Right ventricle myocardium inferior (tissue), 1 donor: ENCODE measurements around the gene FGD5. TPM values are rescaled to one million over a fixed set of nuclear protein-coding genes. Genes with fewer than 3 reads are reported as not detected.
"Not testable (repeated sequence)": the region's sequence is repeated elsewhere in the genome, so short reads cannot be mapped to it uniquely, and the experiment has no call there.

Source experiments
- ATAC-seq: fragments of 200-7000 bp; cut with Tn5 transposase; one replicate; pipeline ENCODE4 v1.9.1; 2020; ENCODE audit warnings: mild to moderate bottlenecking, moderate library complexity
- DNase-seq: peaks from one replicate; pipeline ENCODE4 v3.0.0; 2021; ENCODE audit errors: missing footprints
- intact Hi-C: fragments of 100-400 bp; cut with DNase I; formaldehyde crosslinking; loops from one replicate; pipeline ENCODE4 v1.11.0; 2022
- total RNA-seq: library from RNA; stranded (reverse); fragmentation: NEBNext Ultra II Directional; extraction: Animal tissue kit (Norgen Biotek cat#: 25700); gene quantifications from one replicate; pipeline ENCODE4 v1.2.1, GENCODE V29; 2021
- donor health status: DM: no; HTN: yes; CAD: no; lungs with severe emphysema.

The FGD5 gene
- total RNA-seq, 1 donor from 2014 or later = 16.5 TPM

DNA sequence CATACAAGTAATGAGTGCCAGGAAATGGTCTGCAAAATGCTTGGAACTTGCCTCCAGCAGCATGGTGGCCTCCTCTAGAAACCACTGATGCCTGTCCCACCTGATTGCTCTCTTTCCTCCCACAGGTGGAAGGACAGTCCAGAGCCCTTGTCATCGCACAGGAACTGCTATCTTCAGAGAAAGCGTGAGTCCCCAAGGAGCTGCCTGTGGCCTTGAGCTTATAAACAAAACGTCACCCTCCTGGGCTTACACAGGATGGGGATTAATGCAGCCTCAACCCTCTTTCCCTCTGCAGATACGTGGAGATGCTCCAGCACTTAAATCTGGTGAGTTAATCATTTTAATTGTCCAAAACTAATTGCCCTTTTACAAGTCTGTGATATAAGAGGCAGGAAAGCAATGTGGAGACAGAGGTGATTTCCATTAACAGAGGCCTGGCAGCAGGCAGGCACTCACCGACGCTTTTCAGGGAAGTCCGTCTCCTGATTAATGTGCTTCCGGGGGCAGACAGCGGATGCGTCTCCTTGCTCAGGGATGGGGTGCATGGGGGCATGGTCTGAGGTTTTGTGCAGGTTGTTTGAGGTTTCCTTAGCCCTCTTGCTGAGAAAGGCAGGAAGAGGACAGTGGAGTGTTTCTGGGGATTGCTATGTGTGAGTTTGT, 61.8 kb downstream of the FGD5 start:
- intact Hi-C loops = no loop called here
- DNase-seq = no peak
- no peak for ATAC-seq

DNA sequence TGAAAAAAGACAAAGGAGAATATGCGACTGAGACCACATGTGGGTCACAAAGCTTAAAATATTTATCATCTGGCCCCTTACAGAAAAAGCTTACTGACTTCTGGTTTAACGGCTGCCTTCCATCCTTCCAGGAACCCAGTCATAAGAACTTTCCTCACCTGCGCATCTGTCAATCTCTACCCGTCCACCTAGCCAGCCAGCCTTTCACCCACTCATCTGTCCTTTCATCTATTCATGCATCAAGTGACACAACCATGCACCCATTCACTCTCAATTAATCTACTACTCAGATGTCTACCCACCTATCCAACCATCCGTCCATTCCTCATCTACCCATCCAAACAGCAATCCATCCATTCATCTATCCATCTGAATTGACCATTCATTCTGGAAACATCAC, 64.5 kb downstream of the FGD5 start:
- intact Hi-C loops = no loop called here
- DNase-seq (no peak), ATAC-seq (no peak)

DNA sequence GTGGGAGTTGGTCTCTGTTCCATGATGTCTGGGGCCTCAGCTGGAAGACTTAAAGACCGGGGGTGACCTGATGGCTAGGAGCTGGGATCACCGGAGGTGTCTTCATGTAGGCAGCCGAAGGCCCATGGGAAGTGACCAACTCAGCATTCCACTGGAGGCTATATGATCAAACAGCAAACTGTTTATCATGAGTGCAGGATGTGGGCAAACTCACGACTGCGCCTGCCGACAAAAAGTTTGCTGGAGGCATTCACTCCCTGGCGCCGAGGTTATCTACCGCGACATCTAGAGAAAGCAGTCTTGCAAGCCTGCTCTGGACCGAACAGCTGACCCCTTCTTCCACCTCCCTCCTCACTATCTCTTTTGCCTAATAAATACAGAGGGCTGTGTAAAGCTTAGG, 65.9 kb downstream of the FGD5 start:
- no peak for DNase-seq
- intact Hi-C loops = no loop called here
- ATAC-seq = no peak

DNA sequence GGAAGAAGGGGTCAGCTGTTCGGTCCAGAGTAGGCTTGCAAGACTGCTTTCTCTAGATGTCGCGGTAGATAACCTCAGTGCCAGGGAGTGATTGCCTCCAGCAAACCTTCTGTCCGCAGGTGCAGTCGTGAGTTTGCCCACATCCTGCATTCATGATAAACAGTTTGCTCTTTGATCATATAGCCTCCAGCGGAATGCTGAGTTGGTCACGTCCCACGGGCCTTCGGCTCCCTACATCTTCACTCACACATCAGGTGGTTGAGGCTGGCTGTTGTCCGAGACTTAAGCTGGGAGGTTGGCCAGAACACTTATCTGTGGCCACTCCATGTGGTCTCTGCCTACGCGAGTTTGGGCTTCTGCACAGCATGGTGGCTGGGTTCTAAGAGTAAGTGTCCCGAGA, 66.5 kb downstream of the FGD5 start:
- ATAC-seq (no peak), DNase-seq (no peak)
- intact Hi-C loops = no loop called here

DNA sequence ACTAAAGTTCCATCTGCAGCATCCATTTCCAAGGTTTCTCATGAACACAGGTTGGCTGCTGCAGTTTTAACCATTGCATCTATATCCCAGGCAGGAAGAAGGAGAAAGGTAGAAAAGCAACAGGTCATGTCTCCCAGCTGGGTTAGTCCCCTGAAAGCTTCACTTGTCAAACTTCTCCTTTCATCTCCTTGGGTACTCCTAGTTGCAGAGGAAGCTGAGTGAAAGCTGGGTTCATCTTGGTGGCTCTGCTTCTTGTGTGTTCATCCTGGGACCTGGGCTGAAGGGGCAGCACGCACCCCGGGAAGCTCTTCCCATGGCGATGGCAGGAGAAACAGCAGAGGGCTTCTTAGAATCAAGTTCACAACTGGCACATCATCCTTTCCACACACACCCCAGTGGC, 67.3 kb downstream of the FGD5 start:
- ATAC-seq = no peak
- no peak for DNase-seq
- intact Hi-C loops = no loop called here

DNA sequence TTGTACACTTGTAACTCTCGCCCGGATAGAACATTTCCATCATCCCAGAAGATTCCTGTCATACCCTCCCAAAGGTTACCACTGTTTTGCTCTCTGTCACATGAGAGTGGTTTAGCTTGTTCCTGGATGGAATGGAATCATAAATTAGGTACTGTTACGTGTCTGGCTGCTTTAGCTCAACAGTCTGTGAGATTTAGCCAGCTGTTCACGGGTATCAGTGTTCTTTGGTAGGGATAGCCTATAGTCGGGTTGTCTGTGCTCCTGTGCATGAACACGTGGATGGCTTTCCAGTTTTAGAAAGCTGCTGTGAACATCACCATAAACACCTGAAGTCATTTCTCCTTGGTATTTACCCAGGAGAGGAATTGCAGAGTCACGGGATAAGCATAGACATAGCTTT, 70.4 kb downstream of the FGD5 start:
- DNase-seq (no peak), ATAC-seq (no peak)
- intact Hi-C loops = no loop called here

DNA sequence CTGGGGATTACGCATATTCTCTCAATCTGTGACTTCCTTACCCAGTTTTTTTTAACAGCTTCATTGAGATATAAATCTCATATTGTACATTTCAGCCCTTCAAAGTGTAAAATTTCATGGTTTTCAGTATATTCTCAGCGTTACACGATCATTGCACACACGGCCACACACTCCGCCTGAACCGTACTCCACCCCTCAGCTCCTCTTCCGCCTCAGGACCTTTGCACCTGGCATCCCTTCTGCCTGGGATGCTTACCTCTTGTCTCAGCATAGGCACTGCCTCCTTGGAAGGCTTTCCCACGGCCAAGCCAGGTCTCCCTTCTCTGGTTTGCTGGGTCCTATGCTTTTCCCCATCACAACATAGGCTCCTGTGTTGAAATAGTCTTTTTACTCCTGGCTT, 71.2 kb downstream of the FGD5 start:
- ATAC-seq (no peak), DNase-seq (no peak)
- intact Hi-C loops = no loop called here

DNA sequence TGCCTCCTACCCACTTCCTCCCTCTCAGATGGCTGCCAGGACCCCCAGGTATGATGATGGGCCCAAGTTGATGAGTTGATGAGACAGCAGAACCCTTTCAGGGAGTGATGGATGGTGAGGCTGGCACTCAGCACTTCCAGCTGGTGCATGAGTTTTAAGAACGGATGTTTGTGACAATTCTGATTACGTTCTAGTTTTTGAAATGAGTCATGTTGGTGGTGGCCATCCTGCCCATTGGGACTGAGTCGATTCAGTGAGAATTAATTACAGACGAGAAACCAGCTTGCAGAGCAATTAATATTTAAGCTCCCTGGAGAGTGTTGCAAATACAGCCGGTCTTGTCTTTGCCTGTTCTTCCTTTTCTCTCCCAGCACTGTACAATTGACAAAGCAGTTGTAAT, 71.7 kb downstream of the FGD5 start:
- no peak for ATAC-seq

DNA sequence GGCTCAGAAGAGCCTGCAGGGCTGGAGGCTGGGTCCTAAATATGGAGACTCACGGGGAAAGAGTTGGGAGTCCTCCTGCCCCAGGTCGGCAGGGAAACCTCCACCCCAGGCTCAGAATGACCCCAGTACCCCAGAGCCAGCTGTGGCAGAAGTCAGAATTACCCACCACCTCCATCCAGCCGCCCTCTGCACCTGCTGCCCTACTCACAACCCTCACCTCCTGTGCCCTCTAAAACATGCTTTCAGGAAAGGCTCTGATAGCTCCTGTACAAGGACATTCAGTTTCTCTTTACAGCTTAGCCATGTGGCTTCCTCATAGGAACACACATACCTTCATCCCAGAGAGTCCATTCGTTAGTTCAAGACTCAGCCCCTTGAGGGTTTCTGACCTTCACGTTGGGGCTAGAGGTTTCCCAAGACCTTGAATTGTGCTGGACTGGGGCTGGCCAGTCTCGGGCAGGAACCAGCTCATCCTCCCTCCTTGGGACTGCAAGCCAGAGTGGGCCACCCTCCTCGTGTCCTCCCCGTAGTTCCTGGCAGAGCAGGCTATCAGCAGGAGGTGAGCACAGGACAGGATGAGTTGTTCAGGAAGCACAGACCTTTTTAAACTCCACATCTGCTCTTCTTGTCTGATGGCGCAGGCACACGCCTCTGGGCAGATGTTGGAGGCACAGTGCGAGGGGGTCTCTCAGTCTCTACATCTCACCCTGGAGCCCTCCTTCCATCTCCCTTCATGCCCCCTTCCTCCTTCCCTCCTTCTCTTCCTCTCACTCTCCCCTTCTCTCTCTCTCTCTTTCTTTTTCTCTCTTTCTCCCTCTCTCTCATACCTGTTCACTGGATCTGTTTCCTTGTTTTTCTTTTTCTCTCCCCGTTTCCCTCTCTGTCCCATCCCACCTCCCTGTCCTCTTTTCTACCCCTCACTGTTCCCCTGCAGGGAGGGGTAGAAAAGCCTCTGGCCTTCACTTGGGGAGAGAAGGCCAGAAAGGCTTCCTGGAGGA, 72.7 kb downstream of the FGD5 start:
- ATAC-seq (no peak), DNase-seq (no peak)
- intact Hi-C loops = no loop called here

More for the DNA sequence above, 71.7 kb downstream of the FGD5 start:
- DNase-seq = no peak
- intact Hi-C loops = no loop called here

DNA sequence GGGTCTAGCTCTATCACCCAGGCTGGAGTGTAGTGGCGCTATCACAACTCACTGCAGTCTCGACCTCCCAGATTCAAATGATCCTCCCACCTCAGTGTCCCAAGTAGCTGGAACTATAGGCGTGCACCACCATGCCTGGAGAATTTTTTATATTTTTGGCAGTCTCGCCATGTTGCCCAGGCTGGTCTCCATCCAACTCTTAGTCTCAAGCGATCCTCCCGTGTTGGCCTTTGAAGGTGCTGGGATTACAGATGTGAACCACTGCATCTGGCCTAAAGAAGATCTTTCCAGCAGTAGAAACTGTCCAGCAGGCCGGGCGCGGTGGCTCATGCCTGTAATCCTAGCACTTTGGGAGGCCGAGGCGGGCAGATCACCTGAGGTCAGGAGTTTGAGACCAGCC, 73.5 kb downstream of the FGD5 start:
- DNase-seq = no peak
- no peak for ATAC-seq
- intact Hi-C loops = no loop called here

DNA sequence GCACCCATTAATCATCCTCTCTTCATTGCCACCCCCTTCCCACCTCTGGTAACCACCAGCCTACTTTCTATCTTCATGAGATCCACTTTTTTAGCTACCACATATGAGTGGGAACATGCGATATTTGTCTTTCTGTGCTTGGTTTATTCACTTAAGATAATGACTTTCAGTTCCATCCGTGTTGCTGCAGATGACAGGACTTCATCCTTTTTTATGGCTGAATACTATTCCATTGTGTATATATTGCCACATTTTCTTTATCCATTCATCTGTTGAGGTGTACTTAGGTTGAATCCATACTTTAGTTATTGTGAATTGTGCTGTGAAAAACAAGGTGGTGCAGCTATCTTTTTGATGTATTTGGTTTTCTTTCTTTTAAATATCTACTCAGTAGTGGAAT, 75.3 kb downstream of the FGD5 start:
- DNase-seq = no peak
- no peak for ATAC-seq
- intact Hi-C loops = no loop called here

DNA sequence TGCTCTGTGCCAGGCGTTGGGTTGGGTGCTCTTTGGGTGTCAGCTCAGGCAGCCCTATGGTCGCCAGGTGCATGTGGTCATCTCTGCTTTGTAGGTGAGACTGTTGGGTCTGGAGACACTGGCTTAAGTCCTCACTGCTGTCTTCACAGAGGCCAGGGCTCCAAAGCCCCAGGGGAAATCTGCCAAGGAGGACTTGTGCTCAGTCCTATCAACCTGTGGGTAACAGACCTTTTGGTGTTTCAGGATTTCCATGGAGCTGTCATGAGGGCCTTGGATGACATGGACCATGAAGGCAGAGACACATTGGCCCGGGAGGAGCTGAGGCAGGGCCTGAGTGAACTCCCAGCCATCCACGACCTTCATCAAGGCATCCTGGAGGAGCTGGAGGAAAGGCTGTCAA, 78.5 kb downstream of the FGD5 start:
- ATAC-seq (no peak), DNase-seq (no peak)
- intact Hi-C loops = no loop called here

DNA sequence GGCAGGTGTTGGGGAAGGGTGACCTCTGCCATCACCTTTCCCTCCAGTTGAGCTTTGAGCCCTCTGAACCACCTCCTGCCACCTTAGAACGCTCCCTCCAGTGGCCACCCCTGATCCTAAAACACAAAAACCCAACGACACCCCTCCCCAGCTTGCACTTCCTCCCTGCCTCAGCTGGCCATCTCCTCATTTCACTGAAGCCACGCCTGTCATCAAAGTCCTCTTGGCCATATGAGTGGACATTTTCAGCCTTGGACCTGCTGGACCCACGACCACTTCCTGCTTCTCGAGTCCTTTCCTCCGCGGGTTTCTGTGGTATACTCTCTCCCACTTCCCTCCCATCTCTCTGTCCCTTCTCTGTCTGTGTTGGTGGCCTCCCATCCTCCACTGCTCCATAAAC, 80.2 kb downstream of the FGD5 start:
- intact Hi-C loops = no loop called here
- DNase-seq = no peak
- no peak for ATAC-seq

DNA sequence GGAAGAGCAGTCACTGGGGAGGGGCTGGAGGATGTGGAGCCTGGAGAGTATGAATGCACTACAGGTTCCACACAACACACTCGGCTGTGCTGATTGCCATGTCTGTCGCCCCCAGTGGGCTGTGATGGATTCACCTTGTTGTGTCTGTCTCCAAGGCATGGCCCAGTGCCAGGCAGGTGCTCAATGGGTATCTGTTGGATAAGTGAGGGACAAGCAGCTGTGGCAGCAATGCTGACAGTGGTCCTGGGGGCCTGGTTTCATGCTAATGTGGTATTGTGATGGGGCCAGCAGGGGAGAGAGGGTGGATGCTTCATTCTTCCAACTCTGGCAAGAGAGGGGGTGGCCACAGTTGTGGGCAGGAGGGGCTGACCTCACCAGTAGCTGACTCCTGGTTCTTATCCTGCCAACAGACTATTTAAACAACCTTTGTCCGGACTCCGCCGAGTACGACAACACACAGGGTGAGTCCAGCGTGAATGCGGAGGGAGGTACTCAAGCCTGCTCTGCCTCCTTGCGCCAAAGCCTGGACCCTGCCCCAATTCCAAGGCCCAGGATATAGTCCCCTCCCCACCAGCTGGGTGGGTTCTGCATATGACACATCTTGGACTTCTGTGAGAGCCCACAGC, 81.3 kb downstream of the FGD5 start:
- ATAC-seq (no peak), DNase-seq (no peak)
- intact Hi-C loops = no loop called here

DNA sequence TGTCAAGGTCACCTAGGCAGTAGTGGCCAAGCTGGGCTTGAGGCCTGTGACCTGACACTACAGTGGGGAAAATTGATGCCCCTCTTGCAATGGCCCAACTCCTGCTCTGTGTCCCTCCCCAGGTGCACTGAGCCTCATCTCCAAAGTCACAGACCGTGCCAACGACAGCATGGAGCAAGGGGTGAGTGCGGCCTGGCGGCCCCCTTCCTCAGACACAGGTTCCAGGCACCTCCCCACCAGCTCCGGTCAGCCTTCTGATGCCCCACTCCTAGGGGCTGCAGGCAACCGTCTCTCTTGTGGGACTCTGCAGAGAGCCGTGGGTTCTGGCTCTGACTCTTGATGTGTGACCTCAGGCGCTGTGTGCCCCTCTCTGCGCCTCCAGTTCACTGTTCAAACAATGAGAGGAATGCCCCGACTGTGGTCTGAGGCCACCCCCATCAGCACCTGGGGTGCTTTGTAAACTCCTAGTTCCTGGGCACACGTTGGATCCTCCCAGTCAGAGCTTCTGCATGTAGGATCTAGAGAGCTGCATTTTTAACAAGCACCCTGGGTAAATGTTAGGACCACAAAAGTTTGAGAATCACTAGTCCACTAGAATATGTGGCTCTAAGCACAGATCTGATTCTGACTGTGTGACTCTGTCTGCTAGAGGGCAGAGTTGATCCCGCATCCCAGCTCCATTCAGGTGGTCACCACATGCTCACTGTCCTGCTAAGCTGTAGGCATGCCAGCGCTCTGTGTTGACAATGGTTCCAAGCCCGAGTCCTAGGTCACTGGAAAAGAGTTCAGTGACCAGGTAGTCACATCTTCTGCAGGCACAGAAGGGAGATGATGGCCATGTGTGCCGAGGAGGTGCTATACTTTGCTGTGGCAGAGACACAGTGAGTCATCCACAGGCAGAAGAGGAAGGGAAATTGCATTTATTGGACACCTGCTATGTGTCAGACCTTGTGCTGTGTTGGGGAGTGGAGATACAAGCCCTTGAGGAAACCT, 82.4 kb downstream of the FGD5 start:
- intact Hi-C loops = no loop called here
- DNase-seq (no peak), ATAC-seq (no peak)

DNA sequence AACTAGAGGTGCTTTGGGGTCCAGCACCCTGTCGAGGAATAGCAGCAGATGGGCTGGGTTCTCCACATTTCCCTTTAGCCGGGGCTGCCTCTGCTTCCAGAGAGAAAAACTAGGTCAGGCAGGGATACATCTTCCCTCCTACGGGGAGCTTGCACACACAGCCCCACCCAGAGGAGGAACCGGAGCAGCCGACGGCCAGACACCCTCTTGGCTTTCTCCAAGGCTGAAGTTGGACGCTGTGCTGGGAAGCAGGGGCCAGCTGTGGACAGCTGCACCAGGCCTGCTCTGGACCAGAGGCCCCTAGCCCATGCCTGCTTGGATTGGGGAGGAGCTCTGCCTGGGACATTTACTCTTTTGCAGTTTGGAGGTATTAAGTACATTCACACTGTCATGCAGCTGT, 84.0 kb downstream of the FGD5 start:
- ATAC-seq (peak; percentile 96), DNase-seq (peak; percentile 89)
- intact Hi-C loops = no loop called here

DNA sequence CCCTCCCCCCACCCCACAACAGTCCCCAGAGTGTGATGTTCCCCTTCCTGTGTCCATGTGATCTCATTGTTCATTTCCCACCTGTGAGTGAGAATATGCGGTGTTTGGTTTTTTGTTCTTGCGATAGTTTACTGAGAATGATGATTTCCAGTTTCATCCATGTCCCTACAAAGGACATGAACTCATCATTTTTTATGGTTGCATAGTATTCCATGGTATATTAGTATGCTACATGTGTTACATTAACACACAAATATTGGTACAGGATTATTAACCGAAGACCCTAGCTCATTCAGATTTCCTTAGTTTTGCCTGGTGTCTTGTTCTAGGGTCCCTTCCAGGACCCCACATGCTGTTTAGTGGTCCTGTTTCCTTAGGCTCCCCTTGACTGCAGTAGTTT, 84.7 kb downstream of the FGD5 start:
- DNase-seq, ATAC-seq, intact Hi-C loops: not testable (repeated sequence)

DNA sequence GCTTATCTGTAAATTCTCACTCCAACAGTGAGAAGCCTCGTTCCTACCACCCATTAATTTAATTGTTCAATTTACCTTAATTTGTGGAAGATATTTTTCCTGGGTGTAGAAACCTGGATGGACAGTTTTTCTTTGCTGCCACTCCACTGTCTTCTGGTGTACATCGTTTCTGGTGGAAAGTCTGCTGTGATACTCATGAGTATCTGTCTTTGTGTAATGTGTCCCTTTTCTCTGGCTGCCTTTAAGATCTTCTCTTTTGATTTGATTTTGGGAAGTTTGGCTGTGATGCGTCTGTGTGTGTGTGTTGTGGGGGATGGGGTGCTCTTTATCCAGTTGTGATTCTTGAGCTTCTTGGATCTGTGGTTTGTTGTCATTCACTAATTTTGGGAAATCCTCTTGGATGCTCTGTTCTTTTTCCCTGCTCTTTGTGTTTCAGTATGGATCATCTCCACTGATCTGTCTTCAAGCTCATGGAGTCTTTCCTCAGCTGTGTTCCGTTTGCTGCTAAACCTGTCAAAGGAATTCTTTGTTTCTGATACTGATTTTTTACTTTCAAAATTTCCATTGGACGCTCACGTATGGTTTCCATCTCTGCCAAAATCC, 86.4 kb downstream of the FGD5 start:
- no peak for ATAC-seq
- no peak for DNase-seq
- intact Hi-C loops = no loop called here
